K562 (cell line): ENCODE measurements around the gene HCN3. TPM values are rescaled to one million over a fixed set of nuclear protein-coding genes. Genes with fewer than 3 reads are reported as not detected.
A peak's percentile ranks its signal among the peaks of the same experiment; 100 is the strongest.

Experiments used
- ARNT ChIP-seq, 2 experiments: fragments of 450-650 bp; IDR thresholded peaks; 2 replicates each; pipeline ENCODE4 v1.6.1; 2016; ENCODE audit warnings: mild to moderate bottlenecking in 1 of 2
- CBFA2T3 ChIP-seq: fragments of 450-650 bp; IDR thresholded peaks from 2 replicates; pipeline ENCODE4 v1.6.1; 2017
- CSDE1 ChIP-seq, 2 experiments: fragments of 450-650 bp; IDR thresholded peaks; 2 replicates each; pipeline ENCODE4 v1.6.1; 2016; ENCODE audit warnings: mild to moderate bottlenecking in 1 of 2
- DPF2 ChIP-seq: fragments of 450-650 bp; IDR thresholded peaks from 2 replicates; pipeline ENCODE4 v1.6.1; 2016
- ESRRB ChIP-seq: fragments of 250-450 bp; sonication (Bioruptor Pico); IDR thresholded peaks from 2 replicates; pipeline ENCODE4 v1.5.0; 2020; ENCODE audit warnings: mild to moderate bottlenecking, moderate library complexity, borderline replicate concordance
- ETV5 ChIP-seq: sonication (generic); formaldehyde crosslinking; IDR thresholded peaks from 2 replicates; pipeline ENCODE4 v1.4.0; 2020; ENCODE audit warnings: low read depth, mild to moderate bottlenecking, missing genetic modification reagents
- POLR2A ChIP-seq: fragments of 450-650 bp; conservative IDR thresholded peaks from 2 replicates; pipeline ENCODE4 v1.6.1; 2016
- RUNX1 ChIP-seq: sonication (generic); IDR thresholded peaks from 2 replicates; pipeline ENCODE4 v1.6.1; 2016; ENCODE audit warnings: antibody characterized with exemption, low read depth
- SMARCA4 ChIP-seq: fragments of 450-650 bp; IDR thresholded peaks from 2 replicates; pipeline ENCODE4 v1.6.1; 2016
- SMARCB1 ChIP-seq: IDR thresholded peaks from 2 replicates; pipeline ENCODE4 v1.6.1; 2011; ENCODE audit warnings: improper control_type of control experiment, low read depth; ENCODE audit not compliant: insufficient read length
- SMARCC2 ChIP-seq: fragments of 450-650 bp; IDR thresholded peaks from 2 replicates; pipeline ENCODE4 v1.6.1; 2017; ENCODE audit warnings: antibody characterized with exemption, moderate library complexity, mild to moderate bottlenecking, low read depth
- SNRNP70 ChIP-seq: fragments of 200-400 bp; formaldehyde crosslinking; optimal IDR thresholded peaks from 2 replicates; pipeline ENCODE3; 2017; ENCODE audit warnings: low read depth, low read length
- TCF3 ChIP-seq: sonication (generic); formaldehyde crosslinking; IDR thresholded peaks from 2 replicates; pipeline ENCODE4 v1.4.0; 2020; ENCODE audit warnings: mild to moderate bottlenecking, missing genetic modification reagents
- TEAD4 ChIP-seq, 2 experiments: sonication (generic) in 1 of 2; formaldehyde crosslinking in 1 of 2; IDR thresholded peaks; 2 replicates each; pipeline versions ENCODE4 v1.6.1 to v1.8.0; 2012 to 2022; ENCODE audit warnings: borderline replicate concordance in 1 of 2, inconsistent platforms in 1 of 2, low read length in 1 of 2, mild to moderate bottlenecking in 1 of 2, missing genetic modification reagents in 1 of 2
- ZKSCAN1 ChIP-seq: fragments of 150-350 bp; IDR thresholded peaks from 2 replicates; pipeline ENCODE4 v1.6.1; 2016; ENCODE audit warnings: low read depth, low read length
- ZNF316 ChIP-seq: fragments of 450-650 bp; IDR thresholded peaks from 2 replicates; pipeline ENCODE4 v1.6.1; 2016
- ZNF696 ChIP-seq: fragments of 250-450 bp; sonication (Bioruptor Pico); conservative IDR thresholded peaks from 2 replicates; pipeline ENCODE4 v1.4.0; 2020; ENCODE audit warnings: mild to moderate bottlenecking, moderate library complexity
- polyA plus RNA-seq, 8 experiments: library from polyadenylated mRNA; depleted of rRNA in 4 of 8; stranded (reverse) in 5 of 8; unstranded in 3 of 8; fragments of >200 nt; fragmentation: Nextera tagmentation in 2 of 8; fragmentation: Illumina TruSeq in 1 of 8; extraction: Ambion mirVana in 2 of 8; extraction: Trizol in 1 of 8; gene quantifications; 2 replicates each; pipeline versions ENCODE4 v1.2.1 to v1.2.3, GENCODE V29; 2011 to 2014; ENCODE audit warnings: inconsistent platforms in 1 of 8, missing spikeins in 1 of 8
- total RNA-seq, 7 experiments: library from RNA; depleted of rRNA in 6 of 7; stranded (reverse); fragments of >200 nt in 6 of 7; fragmentation: Illumina TruSeq in 2 of 7; extraction: Trizol in 2 of 7; gene quantifications; 2 replicates each; pipeline versions ENCODE4 v1.2.1 to v1.2.3, GENCODE V29; 2011 to 2021; ENCODE audit warnings: low replicate concordance in 1 of 7

The HCN3 gene
- total and polyA plus RNA-seq, 9 of the 15 experiments (the other 6 are each of a cell fraction or from before 2014, with no cell fraction given) = 0.91 to 9.7 (median 3.9) TPM

GRCh38 chr1:155301342-155301841, 24.1 kb downstream of the HCN3 start, which contains the start of gene PKLR (continued):
- TF ChIP-seq ZNF696 (CRISPR knock-in tag) = no peak
- TF ChIP-seq CBFA2T3 = peak; percentile 82
- TF ChIP-seq DPF2 = peak; percentile 89
- TF ChIP-seq TEAD4 (IDR thresholded peaks at IDR 0.05; ENCODE audit: low read length) = peak; percentile 31; the same call in 1 of the 2 replicates
- TF ChIP-seq TEAD4 (CRISPR knock-in tag; IDR thresholded peaks at IDR 0.05; ENCODE audit: borderline replicate concordance) = no peak
- TF ChIP-seq TCF3 (CRISPR knock-in tag) = peak; percentile 77
- no peak for TF ChIP-seq ZNF316
- TF ChIP-seq SMARCB1 = peak; percentile 84
- no peak for TF ChIP-seq CSDE1 (IDR thresholded peaks at IDR 0.05)
- TF ChIP-seq ESRRB (CRISPR knock-in tag) = no peak
- no peak for TF ChIP-seq ETV5 (CRISPR knock-in tag)
- no peak for TF ChIP-seq SNRNP70
- TF ChIP-seq RUNX1 = no peak
- TF ChIP-seq POLR2A = peak; percentile 71; the same call in 1 of the 2 replicates
- 0 out of 4 replicates have a peak, but pooled peaks of 1 of the 2 experiments have one; percentile 6 for TF ChIP-seq ARNT (IDR thresholded peaks at IDR 0.05)
- peak; percentile 70 for TF ChIP-seq SMARCA4
- peak; percentile 66; the same call in 1 of the 2 replicates for TF ChIP-seq ZKSCAN1
- peak; percentile 39; the same call in 1 of the 2 replicates for TF ChIP-seq SMARCC2
- TF ChIP-seq, all 486 proteins: peak for 56
